ENCODE data around the gene OXNAD1.

DNA sequence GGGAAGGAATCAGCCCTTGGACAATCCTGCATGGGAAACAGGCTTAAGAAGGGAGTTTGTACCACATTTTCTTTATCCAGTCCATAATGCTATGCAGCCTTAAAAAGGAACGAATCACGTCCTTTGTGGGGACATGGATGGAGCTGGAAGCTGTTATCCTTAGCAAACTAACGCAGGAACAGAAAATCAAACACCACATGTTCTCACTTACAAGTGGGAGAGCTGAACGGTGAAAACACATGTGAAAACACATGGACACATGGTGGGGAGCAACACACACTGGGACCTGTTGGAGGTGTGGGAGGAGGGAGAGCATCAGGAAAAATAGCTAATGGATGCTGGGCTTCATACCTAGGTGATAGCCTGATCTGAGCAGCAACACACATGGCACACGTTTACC, 70.3 kb downstream of the OXNAD1 start:
- TF ChIP-seq, protein P1, sequence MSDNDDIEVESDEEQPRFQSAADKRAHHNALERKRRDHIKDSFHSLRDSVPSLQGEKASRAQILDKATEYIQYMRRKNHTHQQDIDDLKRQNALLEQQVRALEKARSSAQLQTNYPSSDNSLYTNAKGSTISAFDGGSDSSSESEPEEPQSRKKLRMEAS (IDR thresholded peaks at IDR 0.05), result no peak
- TF ChIP-seq NFIC (IDR thresholded peaks at IDR 0.05), result no peak
- TF ChIP-seq, protein P2, sequence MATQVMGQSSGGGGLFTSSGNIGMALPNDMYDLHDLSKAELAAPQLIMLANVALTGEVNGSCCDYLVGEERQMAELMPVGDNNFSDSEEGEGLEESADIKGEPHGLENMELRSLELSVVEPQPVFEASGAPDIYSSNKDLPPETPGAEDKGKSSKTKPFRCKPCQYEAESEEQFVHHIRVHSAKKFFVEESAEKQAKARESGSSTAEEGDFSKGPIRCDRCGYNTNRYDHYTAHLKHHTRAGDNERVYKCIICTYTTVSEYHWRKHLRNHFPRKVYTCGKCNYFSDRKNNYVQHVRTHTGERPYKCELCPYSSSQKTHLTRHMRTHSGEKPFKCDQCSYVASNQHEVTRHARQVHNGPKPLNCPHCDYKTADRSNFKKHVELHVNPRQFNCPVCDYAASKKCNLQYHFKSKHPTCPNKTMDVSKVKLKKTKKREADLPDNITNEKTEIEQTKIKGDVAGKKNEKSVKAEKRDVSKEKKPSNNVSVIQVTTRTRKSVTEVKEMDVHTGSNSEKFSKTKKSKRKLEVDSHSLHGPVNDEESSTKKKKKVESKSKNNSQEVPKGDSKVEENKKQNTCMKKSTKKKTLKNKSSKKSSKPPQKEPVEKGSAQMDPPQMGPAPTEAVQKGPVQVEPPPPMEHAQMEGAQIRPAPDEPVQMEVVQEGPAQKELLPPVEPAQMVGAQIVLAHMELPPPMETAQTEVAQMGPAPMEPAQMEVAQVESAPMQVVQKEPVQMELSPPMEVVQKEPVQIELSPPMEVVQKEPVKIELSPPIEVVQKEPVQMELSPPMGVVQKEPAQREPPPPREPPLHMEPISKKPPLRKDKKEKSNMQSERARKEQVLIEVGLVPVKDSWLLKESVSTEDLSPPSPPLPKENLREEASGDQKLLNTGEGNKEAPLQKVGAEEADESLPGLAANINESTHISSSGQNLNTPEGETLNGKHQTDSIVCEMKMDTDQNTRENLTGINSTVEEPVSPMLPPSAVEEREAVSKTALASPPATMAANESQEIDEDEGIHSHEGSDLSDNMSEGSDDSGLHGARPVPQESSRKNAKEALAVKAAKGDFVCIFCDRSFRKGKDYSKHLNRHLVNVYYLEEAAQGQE (IDR thresholded peaks at IDR 0.05; ENCODE audit: low read depth), result no peak
- no peak for TF ChIP-seq EP300 (IDR thresholded peaks at IDR 0.05; ENCODE audit: borderline replicate concordance)
- TF ChIP-seq FOXM1 (IDR thresholded peaks at IDR 0.05; ENCODE audit: borderline replicate concordance, low read depth), result no peak
- TF ChIP-seq CREB1 (IDR thresholded peaks at IDR 0.05; ENCODE audit: low read depth), result no peak
- no peak for TF ChIP-seq CEBPB (IDR thresholded peaks at IDR 0.05)
- no peak for TF ChIP-seq EGR1 (IDR thresholded peaks at IDR 0.05)

Measured in Ishikawa (cell line).